ENCODE measurements around the gene EXOC7. TPM values are rescaled to one million over a fixed set of nuclear protein-coding genes. Genes with fewer than 3 reads are reported as not detected.
A peak's percentile ranks its signal among the peaks of the same experiment; 100 is the strongest.

EXOC7 gene
- polyA plus RNA-seq, 3 donors, result 30.7 to 86.5 (median 42.4) TPM

GRCh38 chr17:76111956-76112355 lies 8.4 kb upstream of the EXOC7 start:
- 50% methylated on average over 2 of the region's 2 CpGs for WGBS (ENCODE audit: insufficient coverage)
- Mint-ChIP-seq H3K4me1 (peaks cover 3% of the 10 kb centered on the region), H3K4me3 (peak overlapping the region in 1 of 2 donors; percentile 11), H3K27me3 (ENCODE audit: low read depth in 3 of 3) (peaks cover 9 to 43% (median 19%) of the 10 kb centered on the region in 3 donors), H3K36me3 (no peaks in the 10 kb centered on the region), H3K27ac (no peak overlapping the region), H3K9me3 (peaks cover 0 to 8% (median 6%) of the 10 kb centered on the region in 7 donors)
- H3K4me1 ChIP-seq (ENCODE audit: control insufficient read depth in 1 of 2, insufficient read depth in 2 of 2, low read length in 2 of 2), result peaks cover 6% of the 10 kb centered on the region in 2 donors
- H3K79me2 ChIP-seq (ENCODE audit: insufficient read depth, low read length), result no peaks in the 10 kb centered on the region
- H2AFZ ChIP-seq (ENCODE audit: insufficient read depth, low read depth, low read length, poor library complexity, severe bottlenecking), result no peak overlapping the region
- no peak overlapping the region for H3K4me3 ChIP-seq (replicated peaks in 1 of 3; ENCODE audit: low read depth in 2 of 3, low read length in 3 of 3)
- no peak overlapping the region for H3K27ac ChIP-seq (ENCODE audit: low read depth in 1 of 2, low read length in 2 of 2)
- no peak overlapping the region for H3K4me2 ChIP-seq (replicated peaks; ENCODE audit: extremely low read depth, low read length, poor library complexity, severe bottlenecking)
- H3K9ac ChIP-seq (ENCODE audit: insufficient read depth, low read length, poor library complexity, severe bottlenecking), result no peak overlapping the region
- no peaks in the 10 kb centered on the region for H4K20me1 ChIP-seq (ENCODE audit: insufficient read depth, low read length)
- H3K9me3 ChIP-seq (replicated peaks in 1 of 2; ENCODE audit: control insufficient read depth in 1 of 2, insufficient read depth in 1 of 2, low read length in 2 of 2), result no peaks in the 10 kb centered on the region
- no peaks in the 10 kb centered on the region for H3K36me3 ChIP-seq (replicated peaks in 1 of 2; ENCODE audit: control insufficient read depth in 1 of 2, insufficient read depth in 2 of 2, low read length in 2 of 2)
- no peak for TF ChIP-seq CTCF (IDR thresholded peaks at IDR 0.05)
- peaks cover 0 to 2% of the 10 kb centered on the region in 2 donors for H3K27me3 ChIP-seq (ENCODE audit: control insufficient read depth in 2 of 2, insufficient read depth in 2 of 2, low read length in 2 of 2)
- DNase-seq, result no peak
- intact Hi-C loops (cut with micrococcal nuclease), result no loop called here

- Histone ChIP-seq H3K27ac (ENCODE audit: low read depth in 1 of 2, low read length in 2 of 2) (no peak overlapping the region), H3K79me2 (ENCODE audit: insufficient read depth, low read length) (peaks cover 12% of the 10 kb centered on the region), H3K9ac (ENCODE audit: insufficient read depth, low read length, poor library complexity, severe bottlenecking) (no peak overlapping the region), H3K4me2 (replicated peaks; ENCODE audit: extremely low read depth, low read length, poor library complexity, severe bottlenecking) (no peak overlapping the region), H3K36me3 (replicated peaks in 1 of 2; ENCODE audit: control insufficient read depth in 1 of 2, insufficient read depth in 2 of 2, low read length in 2 of 2) (no peaks in the 10 kb centered on the region), H3K9me3 (replicated peaks in 1 of 2; ENCODE audit: control insufficient read depth in 1 of 2, insufficient read depth in 1 of 2, low read length in 2 of 2) (no peaks in the 10 kb centered on the region), H3K4me1 (ENCODE audit: control insufficient read depth in 1 of 2, insufficient read depth in 2 of 2, low read length in 2 of 2) (peaks cover 38 to 39% of the 10 kb centered on the region in 2 donors), H3K4me3 (replicated peaks in 1 of 3; ENCODE audit: low read depth in 2 of 3, low read length in 3 of 3) (no peak overlapping the region), H2AFZ (ENCODE audit: insufficient read depth, low read depth, low read length, poor library complexity, severe bottlenecking) (no peak overlapping the region), H3K27me3 (ENCODE audit: control insufficient read depth in 2 of 2, insufficient read depth in 2 of 2, low read length in 2 of 2) (peaks cover 0 to 2% of the 10 kb centered on the region in 2 donors), H4K20me1 (ENCODE audit: insufficient read depth, low read length) (no peaks in the 10 kb centered on the region)
- no peaks in the 10 kb centered on the region for H3K36me3 Mint-ChIP-seq
- peaks cover 32% of the 10 kb centered on the region for H3K4me1 Mint-ChIP-seq
- TF ChIP-seq CTCF (IDR thresholded peaks at IDR 0.05), result peak; percentile 34
- peaks cover 5 to 29% (median 15%) of the 10 kb centered on the region in 3 donors for H3K27me3 Mint-ChIP-seq (ENCODE audit: low read depth in 3 of 3)
- H3K27ac Mint-ChIP-seq, result no peak overlapping the region
- WGBS (ENCODE audit: insufficient coverage), result 100% methylated on average over 1 of the region's 6 CpGs
- intact Hi-C loops (cut with micrococcal nuclease), result no loop called here
- DNase-seq, result no peak
- peaks cover 0 to 2% (median 0%) of the 10 kb centered on the region in 7 donors for H3K9me3 Mint-ChIP-seq
- H3K4me3 Mint-ChIP-seq, result no peak overlapping the region
Observed at GRCh38 chr17:76107509-76107908, 3.9 kb upstream of the EXOC7 start.
